SK-N-SH treated with all-trans-retinoic acid at 6 μM for 48 hours (cell line): Measurements from ENCODE around the gene ZNF488.

Experiments used
- ARNTL ChIP-seq: fragments of 450-650 bp; formaldehyde crosslinking; IDR thresholded peaks from 2 replicates; pipeline ENCODE4 v1.5.0; 2020; ENCODE audit warnings: low read depth, mild to moderate bottlenecking, moderate library complexity, borderline replicate concordance
- BACH2 ChIP-seq: fragments of 250-450 bp; sonication (Bioruptor Pico); IDR thresholded peaks from 2 replicates; pipeline ENCODE4 v1.9.0; 2021; ENCODE audit warnings: mild to moderate bottlenecking, borderline replicate concordance
- CSDC2 ChIP-seq: fragments of 250-450 bp; sonication (Bioruptor Pico); IDR thresholded peaks from 2 replicates; pipeline ENCODE4 v1.5.0; 2020; ENCODE audit warnings: mild to moderate bottlenecking, moderate library complexity
- ESRRG ChIP-seq: fragments of 250-450 bp; sonication (Bioruptor Pico); IDR thresholded peaks from 2 replicates; pipeline ENCODE4 v1.6.1; 2021; ENCODE audit warnings: mild to moderate bottlenecking
- OSR1 ChIP-seq: fragments of 250-450 bp; sonication (Bioruptor Pico); IDR thresholded peaks from 2 replicates; pipeline ENCODE4 v1.8.0; 2022; ENCODE audit warnings: moderate library complexity, mild to moderate bottlenecking, inconsistent platforms
- RARB ChIP-seq: fragments of 250-450 bp; sonication (Bioruptor Pico); IDR thresholded peaks from 2 replicates; pipeline ENCODE4 v1.8.0; 2021; ENCODE audit warnings: mild to moderate bottlenecking, moderate library complexity
- TOX ChIP-seq: fragments of 250-450 bp; sonication (Bioruptor Pico); IDR thresholded peaks from 2 replicates; pipeline ENCODE4 v1.8.0; 2021; ENCODE audit warnings: mild to moderate bottlenecking, moderate library complexity, borderline replicate concordance
- ZC3H10 ChIP-seq: fragments of 250-450 bp; sonication (Bioruptor Pico); IDR thresholded peaks from 2 replicates; pipeline ENCODE4 v1.5.1; 2021; ENCODE audit warnings: mild to moderate bottlenecking, moderate library complexity
- ZFP30 ChIP-seq: fragments of 450-650 bp; formaldehyde crosslinking; IDR thresholded peaks from 2 replicates; pipeline ENCODE4 v1.5.0; 2022; ENCODE audit warnings: mild to moderate bottlenecking, moderate library complexity
- TF ChIP-seq, protein P1 (sequence below): fragments of 250-450 bp; sonication (Bioruptor Pico); IDR thresholded peaks from 2 replicates; pipeline ENCODE4 v1.8.0; 2020; ENCODE audit warnings: mild to moderate bottlenecking, moderate library complexity, borderline replicate concordance

DNA sequence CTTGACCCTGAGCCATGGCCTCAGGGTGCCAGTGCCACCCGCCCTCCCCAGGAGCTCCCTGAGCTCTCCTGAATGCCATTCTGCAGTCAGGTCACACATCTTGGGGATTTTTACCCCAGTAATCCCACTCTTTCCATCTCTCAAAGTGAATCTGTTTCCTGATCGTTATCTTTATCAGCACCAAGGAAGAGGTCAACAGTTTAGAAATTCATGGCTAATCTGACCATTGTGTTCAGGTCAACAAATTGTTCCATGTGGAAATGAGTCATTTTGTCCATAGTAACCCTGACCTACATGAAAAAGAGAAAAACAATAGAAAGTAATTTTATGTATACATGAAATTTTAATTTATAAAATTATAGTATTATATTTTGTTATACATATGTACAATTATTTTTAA lies 28.8 kb upstream of the ZNF488 start:
- TF ChIP-seq OSR1 (no peak), ZFP30 (CRISPR knock-in tag) (no peak), BACH2 (CRISPR knock-in tag) (no peak), ZC3H10 (CRISPR knock-in tag) (no peak), ESRRG (CRISPR knock-in tag) (no peak), RARB (no peak), TOX (no peak), ARNTL (CRISPR knock-in tag) (no peak), CSDC2 (CRISPR knock-in tag) (no peak)
- TF ChIP-seq, protein P1, sequence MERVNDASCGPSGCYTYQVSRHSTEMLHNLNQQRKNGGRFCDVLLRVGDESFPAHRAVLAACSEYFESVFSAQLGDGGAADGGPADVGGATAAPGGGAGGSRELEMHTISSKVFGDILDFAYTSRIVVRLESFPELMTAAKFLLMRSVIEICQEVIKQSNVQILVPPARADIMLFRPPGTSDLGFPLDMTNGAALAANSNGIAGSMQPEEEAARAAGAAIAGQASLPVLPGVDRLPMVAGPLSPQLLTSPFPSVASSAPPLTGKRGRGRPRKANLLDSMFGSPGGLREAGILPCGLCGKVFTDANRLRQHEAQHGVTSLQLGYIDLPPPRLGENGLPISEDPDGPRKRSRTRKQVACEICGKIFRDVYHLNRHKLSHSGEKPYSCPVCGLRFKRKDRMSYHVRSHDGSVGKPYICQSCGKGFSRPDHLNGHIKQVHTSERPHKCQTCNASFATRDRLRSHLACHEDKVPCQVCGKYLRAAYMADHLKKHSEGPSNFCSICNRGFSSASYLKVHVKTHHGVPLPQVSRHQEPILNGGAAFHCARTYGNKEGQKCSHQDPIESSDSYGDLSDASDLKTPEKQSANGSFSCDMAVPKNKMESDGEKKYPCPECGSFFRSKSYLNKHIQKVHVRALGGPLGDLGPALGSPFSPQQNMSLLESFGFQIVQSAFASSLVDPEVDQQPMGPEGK (CRISPR knock-in tag): no peak
